ENCODE results near the gene SF3B2.

DNA sequence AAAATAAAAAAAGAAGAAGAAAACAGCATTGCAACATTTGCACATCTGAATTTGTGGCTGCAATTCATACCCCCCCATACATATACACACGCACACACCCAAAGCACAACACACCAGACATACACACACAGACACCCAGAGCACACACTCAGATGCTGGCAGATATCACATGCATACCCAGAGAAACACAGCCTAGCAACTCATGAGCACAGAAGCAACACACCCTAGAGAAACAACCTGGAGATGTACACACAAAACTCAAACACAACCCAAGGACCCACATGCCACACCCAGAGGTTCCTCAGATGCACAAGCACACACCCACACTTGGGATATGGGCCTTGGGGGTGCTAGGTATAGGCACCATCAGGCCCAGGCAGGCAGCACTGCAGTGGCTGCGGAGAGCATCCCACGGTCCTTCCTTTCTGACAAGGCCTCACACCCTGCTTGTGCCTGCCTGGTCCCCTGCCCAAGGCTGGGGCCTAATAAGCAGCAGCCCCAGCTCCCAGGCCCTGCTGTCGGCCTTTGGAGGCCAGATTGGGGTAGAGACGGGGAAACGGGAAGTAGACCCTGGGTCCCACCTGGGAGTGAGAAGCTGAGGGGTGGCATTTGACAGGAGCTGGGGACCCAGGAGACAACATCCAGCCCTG is 37.2 kb upstream of the SF3B2 start:
- TF ChIP-seq CTCF (conservative IDR thresholded peaks at IDR 0.05; ENCODE audit: low read length) (no peak), EZH2phosphoT487 (IDR thresholded peaks at IDR 0.05; ENCODE audit: borderline replicate concordance, low read depth, low read length) (no peak)

All from OCI-LY7 (cell line).